A673 (cell line): Measurements from ENCODE around the gene MYLK2.

ENCODE experiments used
- EZH2 ChIP-seq: fragments of 200-600 bp; sonication (generic); IDR thresholded peaks from 2 replicates; pipeline ENCODE4 v1.6.1; 2017; ENCODE audit warnings: borderline replicate concordance, low read depth, mild to moderate bottlenecking, mixed read lengths, antibody characterized with exemption, low read length; ENCODE audit not compliant: poor library complexity, severe bottlenecking
- TF ChIP-seq, protein P1 (sequence below): fragments of 300-800, 200-600 bp; sonication (generic); conservative IDR thresholded peaks from 2 replicates; pipeline ENCODE4 v1.5.1; 2017; ENCODE audit warnings: low read depth, mild to moderate bottlenecking, antibody characterized with exemption, low read length, moderate library complexity, mixed read lengths

DNA sequence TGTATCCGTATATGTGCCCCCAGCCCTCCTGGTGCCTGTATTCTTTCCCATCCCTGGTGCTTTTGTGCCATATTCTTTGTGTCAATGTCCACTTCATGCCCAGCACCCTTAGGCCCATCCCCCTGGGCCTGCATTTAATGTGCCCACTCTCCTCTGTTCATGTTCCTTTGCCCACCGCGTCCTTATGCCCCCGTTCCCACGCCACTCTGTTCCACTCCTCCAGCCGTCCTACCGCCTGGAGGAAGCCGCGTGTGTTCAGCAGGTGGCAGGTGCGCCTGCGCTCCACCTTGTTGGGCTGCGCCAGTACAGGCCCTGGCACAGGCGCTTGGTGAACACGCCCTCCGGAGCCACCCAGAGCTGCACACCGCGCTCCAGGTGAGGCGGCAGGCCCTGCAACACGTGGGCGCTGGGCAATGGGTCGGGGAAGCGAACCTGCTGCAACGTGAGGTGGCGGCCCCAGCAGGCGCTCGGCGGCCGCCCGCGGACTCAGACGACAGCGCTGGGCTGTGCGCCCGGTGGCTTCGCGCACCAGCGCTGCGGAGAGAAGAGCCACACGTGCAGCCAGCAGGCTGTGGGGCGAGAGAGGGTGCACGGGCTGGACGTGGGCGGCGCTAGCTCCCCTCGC is 30.3 kb downstream of the MYLK2 start:
- TF ChIP-seq, protein P1, sequence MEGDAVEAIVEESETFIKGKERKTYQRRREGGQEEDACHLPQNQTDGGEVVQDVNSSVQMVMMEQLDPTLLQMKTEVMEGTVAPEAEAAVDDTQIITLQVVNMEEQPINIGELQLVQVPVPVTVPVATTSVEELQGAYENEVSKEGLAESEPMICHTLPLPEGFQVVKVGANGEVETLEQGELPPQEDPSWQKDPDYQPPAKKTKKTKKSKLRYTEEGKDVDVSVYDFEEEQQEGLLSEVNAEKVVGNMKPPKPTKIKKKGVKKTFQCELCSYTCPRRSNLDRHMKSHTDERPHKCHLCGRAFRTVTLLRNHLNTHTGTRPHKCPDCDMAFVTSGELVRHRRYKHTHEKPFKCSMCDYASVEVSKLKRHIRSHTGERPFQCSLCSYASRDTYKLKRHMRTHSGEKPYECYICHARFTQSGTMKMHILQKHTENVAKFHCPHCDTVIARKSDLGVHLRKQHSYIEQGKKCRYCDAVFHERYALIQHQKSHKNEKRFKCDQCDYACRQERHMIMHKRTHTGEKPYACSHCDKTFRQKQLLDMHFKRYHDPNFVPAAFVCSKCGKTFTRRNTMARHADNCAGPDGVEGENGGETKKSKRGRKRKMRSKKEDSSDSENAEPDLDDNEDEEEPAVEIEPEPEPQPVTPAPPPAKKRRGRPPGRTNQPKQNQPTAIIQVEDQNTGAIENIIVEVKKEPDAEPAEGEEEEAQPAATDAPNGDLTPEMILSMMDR: no peak
- no peak for TF ChIP-seq EZH2
